HCT116 (cell line): ENCODE data around the gene GPS1. TPM values are rescaled to one million over a fixed set of nuclear protein-coding genes. Genes with fewer than 3 reads are reported as not detected.

Source experiments
- ATAC-seq: fragments of 200-7000 bp; cut with Tn5 transposase; 2 replicates; pipeline ENCODE4 v1.9.1; 2020; ENCODE audit warnings: mild to moderate bottlenecking, moderate library complexity
- BruUV-seq: library from RNA; stranded (reverse); fragments of 400-500 nt; replicated peaks from 2 replicates; lab custom pipeline; 2021; lab: Mats Ljungman, UMichigan
- CTCF ChIA-PET: fragments of 300-600 bp; sonication (Branson Sonifier 250); formaldehyde crosslinking; loops from one replicate; lab custom pipeline; 2021; ENCODE audit warnings: antibody characterized with exemption; lab: Charles Lee
- POLR2A ChIA-PET: fragments of 300-600, 350-600 bp; sonication (Branson Sonifier 250); formaldehyde crosslinking; loops from one replicate; lab custom pipeline; 2021; ENCODE audit warnings: antibody characterized with exemption; lab: Charles Lee
- RAD21 ChIA-PET, 2 experiments: fragments of 300-600 bp; sonication (Branson Sonifier 250); formaldehyde crosslinking; loops; one replicate each; lab custom pipeline; 2023; ENCODE audit warnings: low total read pairs in 2 of 2; ENCODE audit not compliant: uncharacterized antibody in 2 of 2, unreplicated experiment in 2 of 2, low non-redundant PET in 1 of 2; lab: Charles Lee
- DNase-seq: peaks from one replicate; pipeline ENCODE4 v3.0.0-alpha.2; 2010; ENCODE audit warnings: low read depth, low spot score
- H2AFZ ChIP-seq: fragments of 200-600 bp; shearing (Covaris generic), sonication (generic); 2 replicates; pipeline ENCODE4 v1.6.1; 2017; ENCODE audit warnings: low read depth, mixed run types, mixed read lengths, antibody characterized with exemption, low read length; ENCODE audit not compliant: poor library complexity, severe bottlenecking
- H3K27ac ChIP-seq: 2 replicates; pipeline ENCODE4 v1.5.1; 2012; ENCODE audit warnings: low read depth, low read length
- H3K27me3 ChIP-seq: fragments of 200-600 bp; sonication (generic); 2 replicates; pipeline ENCODE4 v1.6.1; 2016; ENCODE audit warnings: mixed run types, low read length, mixed read lengths; ENCODE audit not compliant: insufficient read depth
- H3K36me3 ChIP-seq, 2 experiments: fragments of 200-500 bp in 1 of 2; fragments of 200-600 bp in 1 of 2; sonication (Bioruptor generic) in 1 of 2; sonication (generic) in 1 of 2; 2 replicates each; pipeline versions ENCODE4 v1.5.1 to v1.6.1; 2014 to 2016; ENCODE audit warnings: low read length in 2 of 2, inconsistent platforms in 1 of 2, mixed read lengths in 1 of 2, mixed run types in 1 of 2; ENCODE audit not compliant: insufficient read depth in 2 of 2, control insufficient read depth in 1 of 2
- H3K4me1 ChIP-seq, 2 experiments: fragments of 200-600 bp in 1 of 2; sonication (generic) in 1 of 2; 2 replicates each; pipeline versions ENCODE4 v1.5.1 to v1.6.1; 2012 to 2017; ENCODE audit warnings: low read length in 2 of 2, inconsistent platforms in 1 of 2, mild to moderate bottlenecking in 1 of 2, mixed read lengths in 1 of 2, mixed run types in 1 of 2, moderate library complexity in 1 of 2; ENCODE audit not compliant: insufficient read depth in 2 of 2, control insufficient read depth in 1 of 2
- H3K4me2 ChIP-seq: fragments of 200-600 bp; sonication (generic); 2 replicates; pipeline ENCODE4 v1.6.1; 2017; ENCODE audit warnings: mixed run types, low read length, mixed read lengths
- H3K4me3 ChIP-seq, 2 experiments: fragments of 200-600 bp in 1 of 2; sonication (generic) in 1 of 2; replicated peaks in 1 of 2; 2 replicates each; pipeline ENCODE4 v1.5.1; 2011 to 2016; ENCODE audit warnings: low read length in 2 of 2, control low read depth in 1 of 2, low read depth in 1 of 2, mild to moderate bottlenecking in 1 of 2, mixed read lengths in 1 of 2, mixed run types in 1 of 2
- H3K79me2 ChIP-seq: fragments of 200-600 bp; sonication (generic); 2 replicates; pipeline ENCODE4 v1.6.1; 2017; ENCODE audit warnings: mild to moderate bottlenecking, mixed run types, low read length, moderate library complexity, mixed read lengths; ENCODE audit not compliant: insufficient read depth
- H3K9ac ChIP-seq: fragments of 200-600 bp; sonication (generic); 2 replicates; pipeline ENCODE4 v1.6.1; 2016; ENCODE audit warnings: low read length, mixed read lengths
- H3K9me2 ChIP-seq: fragments of 200-600 bp; sonication (generic), shearing (Covaris generic); 2 replicates; pipeline ENCODE4 v1.6.1; 2017; ENCODE audit warnings: mixed run types, mild to moderate bottlenecking, moderate library complexity; ENCODE audit not compliant: insufficient read depth
- H3K9me3 ChIP-seq, 2 experiments: fragments of 200-500 bp in 1 of 2; fragments of 200-600 bp in 1 of 2; sonication (Bioruptor generic) in 1 of 2; sonication (generic) in 1 of 2; 2 replicates each; pipeline ENCODE4 v1.6.1; 2014 to 2017; ENCODE audit warnings: low read length in 2 of 2, mixed read lengths in 2 of 2, inconsistent platforms in 1 of 2, low read depth in 1 of 2, mild to moderate bottlenecking in 1 of 2, mixed run types in 1 of 2, moderate library complexity in 1 of 2; ENCODE audit not compliant: control insufficient read depth in 1 of 2, insufficient read depth in 1 of 2
- H4K20me1 ChIP-seq: fragments of 200-600 bp; sonication (generic), shearing (Covaris generic); 2 replicates; pipeline ENCODE4 v1.6.1; 2017; ENCODE audit warnings: mixed run types, mild to moderate bottlenecking, moderate library complexity; ENCODE audit not compliant: insufficient read depth
- CBX3 ChIP-seq: IDR thresholded peaks from 2 replicates; pipeline ENCODE4 v1.6.1; 2012; ENCODE audit warnings: low read depth
- CEBPB ChIP-seq: IDR thresholded peaks from 2 replicates; pipeline ENCODE4 v1.6.1; 2012; ENCODE audit warnings: low read depth
- CTCF ChIP-seq, 3 experiments: fragments of 200-600 bp in 1 of 3; sonication (generic) in 1 of 3; IDR thresholded peaks in 2 of 3; conservative IDR thresholded peaks in 1 of 3; 2 replicates each; pipeline ENCODE4 v1.5.1; 2012 to 2017; ENCODE audit warnings: low read depth in 2 of 3, low read length in 2 of 3, antibody characterized with exemption in 1 of 3, borderline replicate concordance in 1 of 3, control low read depth in 1 of 3, mild to moderate bottlenecking in 1 of 3, mixed read lengths in 1 of 3, mixed run types in 1 of 3, moderate library complexity in 1 of 3; ENCODE audit not compliant: insufficient read depth in 1 of 3
- EZH2 ChIP-seq: fragments of 200-600 bp; sonication (generic); IDR thresholded peaks from 2 replicates; pipeline ENCODE4 v1.6.1; 2017; ENCODE audit warnings: antibody characterized with exemption, mixed run types
- JUND ChIP-seq: IDR thresholded peaks from 2 replicates; pipeline ENCODE4 v1.6.1; 2012
- MAX ChIP-seq: IDR thresholded peaks from 2 replicates; pipeline ENCODE4 v1.6.1; 2012
- POLR2A ChIP-seq: IDR thresholded peaks from 2 replicates; pipeline ENCODE4 v1.7.0; 2011; ENCODE audit warnings: borderline replicate concordance; ENCODE audit not compliant: insufficient read depth, insufficient read length; ENCODE audit errors: extremely low read depth
- POLR2AphosphoS5 ChIP-seq: IDR thresholded peaks from 2 replicates; pipeline ENCODE4 v1.6.1; 2011; ENCODE audit warnings: mild to moderate bottlenecking, low read depth, low read length, moderate library complexity
- SIN3A ChIP-seq: IDR thresholded peaks from 2 replicates; pipeline ENCODE4 v1.6.1; 2012; ENCODE audit warnings: low read depth
- SRF ChIP-seq: IDR thresholded peaks from 2 replicates; pipeline ENCODE4 v1.6.1; 2012; ENCODE audit warnings: low read depth
- TCF7L2 ChIP-seq: IDR thresholded peaks from 2 replicates; pipeline ENCODE4 v1.7.0; 2011; ENCODE audit warnings: borderline replicate concordance, inconsistent platforms; ENCODE audit not compliant: insufficient read depth, insufficient read length; ENCODE audit errors: extremely low read depth
- YY1 ChIP-seq: IDR thresholded peaks from 2 replicates; pipeline ENCODE4 v1.6.1; 2011; ENCODE audit warnings: low read length, low read depth, moderate library complexity, mild to moderate bottlenecking; ENCODE audit not compliant: insufficient replicate concordance; ENCODE audit errors: extremely low read depth
- ZBTB33 ChIP-seq: IDR thresholded peaks from 2 replicates; pipeline ENCODE4 v1.6.1; 2011; ENCODE audit warnings: mild to moderate bottlenecking, low read length, moderate library complexity; ENCODE audit not compliant: insufficient replicate concordance; ENCODE audit errors: extremely low read depth
- ZFX ChIP-seq: fragments of 450-650 bp; IDR thresholded peaks from 2 replicates; pipeline ENCODE4 v1.6.1; 2017
- ZNF274 ChIP-seq: fragments of 200-500 bp; sonication (Bioruptor generic); IDR thresholded peaks from 2 replicates; pipeline ENCODE4 v1.6.1; 2014; ENCODE audit warnings: mild to moderate bottlenecking, low read depth, low read length, inconsistent platforms
- intact Hi-C: fragments of 100-400 bp; cut with micrococcal nuclease; formaldehyde crosslinking; loops from 2 replicates; pipeline ENCODE4 v1.10.0; 2022
- total RNA-seq: library from RNA; stranded (reverse); gene quantifications from one replicate; pipeline ENCODE4 v1.2.1, GENCODE V29; 2021; ENCODE audit not compliant: unreplicated experiment

Gene GPS1
- total RNA-seq, 1 experiment from 2014 or later = 205 TPM

GRCh38 chr17:82010575-82011525 lies 40.8 kb upstream of the GPS1 start:
- Histone ChIP-seq H3K4me1 (no peaks in the 10 kb centered on the region), H3K9me2 (no peaks in the 10 kb centered on the region), H3K27ac (no peak overlapping the region), H2AFZ (no peak overlapping the region), H3K4me3 (no peak overlapping the region)
- no peak for DNase-seq
- no peak for TF ChIP-seq SIN3A
- no peak for TF ChIP-seq CBX3
- no peak for TF ChIP-seq CTCF (IDR thresholded peaks at IDR 0.05 in 2 of 3, conservative IDR thresholded peaks at IDR 0.05 in 1 of 3; ENCODE audit: borderline replicate concordance in 1 of 3, insufficient read depth in 1 of 3, low read depth in 2 of 3, low read length in 2 of 3)
- TF ChIP-seq ZFX = no peak
- no peak for TF ChIP-seq ZNF274
- TF ChIP-seq JUND = no peak
- no peak for TF ChIP-seq YY1
- TF ChIP-seq EZH2 = no peak
- no peak for TF ChIP-seq TCF7L2
- no peak for TF ChIP-seq ZBTB33
- TF ChIP-seq POLR2A = no peak
- TF ChIP-seq MAX = no peak
- no peak for TF ChIP-seq POLR2AphosphoS5
- TF ChIP-seq SRF = no peak
- no peak for TF ChIP-seq CEBPB
- TF ChIP-seq, all 23 proteins: peak for 0
- RAD21 ChIA-PET = no interaction called here
- CTCF ChIA-PET = interaction anchor here (1.1 kb wide), 1 partner anchor 9 kb away, joined by 4 read pairs; no protein-coding TSS in a partner anchor
- Histone ChIP-seq H3K27me3 (no peaks in the 10 kb centered on the region), H3K36me3 (no peaks in the 10 kb centered on the region), H3K4me2 (no peak overlapping the region), H4K20me1 (no peaks in the 10 kb centered on the region), H3K9ac (no peak overlapping the region), H3K79me2 (no peaks in the 10 kb centered on the region), H3K9me3 (no peaks in the 10 kb centered on the region)
- no TSS peak for BruUV-seq
- intact Hi-C loops = no loop called here
- ATAC-seq = no peak
- POLR2A ChIA-PET = no interaction called here
